Nephron progenitor cell (in vitro differentiated cells): Measurements from ENCODE around the gene PRODH2.
A peak's percentile ranks its signal among the peaks of the same experiment; 100 is the strongest.

Source experiments
- DNase-seq: peaks from one replicate; pipeline ENCODE4 v3.0.0; 2021
- H3K27ac Mint-ChIP-seq: 2 replicates; pipeline ENCODE4 v1.8.0; 2021; ENCODE audit warnings: mild to moderate bottlenecking, moderate library complexity, mixed read lengths
- H3K27me3 Mint-ChIP-seq: 2 replicates; pipeline ENCODE4 v1.8.0; 2021; ENCODE audit warnings: mild to moderate bottlenecking, low read depth, mixed read lengths; ENCODE audit not compliant: poor library complexity
- H3K36me3 Mint-ChIP-seq: 2 replicates; pipeline ENCODE4 v1.8.0; 2021; ENCODE audit warnings: low read depth, mixed read lengths
- H3K4me1 Mint-ChIP-seq: 2 replicates; pipeline ENCODE4 v1.8.0; 2021; ENCODE audit warnings: mixed read lengths
- H3K4me3 Mint-ChIP-seq: 2 replicates; pipeline ENCODE4 v1.8.0; 2021; ENCODE audit warnings: mild to moderate bottlenecking, moderate library complexity, mixed read lengths
- H3K9me3 Mint-ChIP-seq: 2 replicates; pipeline ENCODE4 v1.8.0; 2021; ENCODE audit warnings: mild to moderate bottlenecking, moderate library complexity, mixed read lengths
- CTCF ChIP-seq: fragments of 200-600 bp; sonication (generic); IDR thresholded peaks from 2 replicates; pipeline ENCODE4 v1.5.0; 2021; ENCODE audit warnings: antibody characterized with exemption

PRODH2 gene

GRCh38 chr19:35786299-35787160 is 26.1 kb downstream of the PRODH2 start:
- Mint-ChIP-seq H3K4me1 (peaks cover 13% of the 10 kb centered on the region), H3K9me3 (no peaks in the 10 kb centered on the region), H3K4me3 (no peak overlapping the region), H3K27ac (no peak overlapping the region), H3K27me3 (peaks cover 8% of the 10 kb centered on the region), H3K36me3 (peaks cover 19% of the 10 kb centered on the region)
- TF ChIP-seq CTCF, result no peak
- DNase-seq, result no peak

GRCh38 chr19:35785339-35785627 is 27.4 kb downstream of the PRODH2 start:
- no peak overlapping the region for H3K27ac Mint-ChIP-seq
- DNase-seq, result no peak
- no peak overlapping the region for H3K4me3 Mint-ChIP-seq
- no peaks in the 10 kb centered on the region for H3K9me3 Mint-ChIP-seq
- no peak for TF ChIP-seq CTCF
- peaks cover 24% of the 10 kb centered on the region for H3K36me3 Mint-ChIP-seq
- peaks cover 13% of the 10 kb centered on the region for H3K4me1 Mint-ChIP-seq
- peaks cover 8% of the 10 kb centered on the region for H3K27me3 Mint-ChIP-seq

- TF ChIP-seq CTCF, result no peak
- no peak overlapping the region for H3K4me3 Mint-ChIP-seq
- H3K4me1 Mint-ChIP-seq, result peaks cover 13% of the 10 kb centered on the region
Measured at GRCh38 chr19:35784503-35785338, 27.9 kb downstream of the PRODH2 start.

GRCh38 chr19:35783469-35784434 is 28.9 kb downstream of the PRODH2 start:
- no peak for TF ChIP-seq CTCF
- Mint-ChIP-seq H3K27ac (no peak overlapping the region), H3K36me3 (peaks cover 28% of the 10 kb centered on the region), H3K27me3 (peaks cover 12% of the 10 kb centered on the region), H3K4me1 (peaks cover 13% of the 10 kb centered on the region), H3K9me3 (no peaks in the 10 kb centered on the region), H3K4me3 (peak overlapping the region; percentile 26)
- peak; percentile 29 for DNase-seq

More at GRCh38 chr19:35784503-35785338, 27.9 kb downstream of the PRODH2 start:
- Mint-ChIP-seq H3K27ac (no peak overlapping the region), H3K27me3 (peaks cover 9% of the 10 kb centered on the region), H3K9me3 (no peaks in the 10 kb centered on the region), H3K36me3 (peaks cover 24% of the 10 kb centered on the region)
- peak; percentile 62 for DNase-seq

- TF ChIP-seq CTCF, result no peak
Measured at GRCh38 chr19:35782589-35782988, 30.1 kb downstream of the PRODH2 start.

More at GRCh38 chr19:35782589-35782988, 30.1 kb downstream of the PRODH2 start:
- no peak for DNase-seq
- H3K4me3 Mint-ChIP-seq, result no peak overlapping the region
- no peak overlapping the region for H3K27ac Mint-ChIP-seq
- H3K36me3 Mint-ChIP-seq, result peaks cover 28% of the 10 kb centered on the region
- H3K9me3 Mint-ChIP-seq, result no peaks in the 10 kb centered on the region
- peaks cover 18% of the 10 kb centered on the region for H3K4me1 Mint-ChIP-seq
- H3K27me3 Mint-ChIP-seq, result peaks cover 18% of the 10 kb centered on the region
